GM21515 (cell line): ENCODE data around the gene EPB41.
"Not testable (repeated sequence)": the region's sequence is repeated elsewhere in the genome, so short reads cannot be mapped to it uniquely, and the experiment has no call there.

Experiments used
- ATAC-seq: cut with Tn5 transposase; IDR thresholded peaks from one replicate; pipeline ENCODE4 v1.9.1; 2021; ENCODE audit not compliant: unreplicated experiment

EPB41 gene

GRCh38 chr1:29094433-29094832 is 180.1 kb downstream of the EPB41 start:
- no peak for ATAC-seq

DNA sequence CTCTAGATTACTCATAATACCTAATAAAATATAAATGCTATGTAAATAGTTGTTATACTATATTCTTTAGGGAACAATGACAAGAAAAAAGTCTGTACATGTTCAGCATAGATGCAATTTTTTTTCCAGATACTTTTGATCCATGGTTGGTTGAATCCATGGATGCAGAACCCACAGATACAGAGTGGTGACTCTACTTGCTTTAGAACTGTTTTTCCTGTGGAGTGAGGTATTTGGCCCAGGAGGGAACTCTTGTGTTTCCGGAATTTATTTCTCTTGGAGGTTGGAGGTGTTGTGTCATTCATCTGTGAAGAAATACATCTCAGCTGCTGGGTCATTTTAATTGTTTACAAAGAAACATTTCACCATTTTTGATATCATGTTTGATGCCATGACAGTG is 180.6 kb downstream of the EPB41 start:
- no peak for ATAC-seq

DNA sequence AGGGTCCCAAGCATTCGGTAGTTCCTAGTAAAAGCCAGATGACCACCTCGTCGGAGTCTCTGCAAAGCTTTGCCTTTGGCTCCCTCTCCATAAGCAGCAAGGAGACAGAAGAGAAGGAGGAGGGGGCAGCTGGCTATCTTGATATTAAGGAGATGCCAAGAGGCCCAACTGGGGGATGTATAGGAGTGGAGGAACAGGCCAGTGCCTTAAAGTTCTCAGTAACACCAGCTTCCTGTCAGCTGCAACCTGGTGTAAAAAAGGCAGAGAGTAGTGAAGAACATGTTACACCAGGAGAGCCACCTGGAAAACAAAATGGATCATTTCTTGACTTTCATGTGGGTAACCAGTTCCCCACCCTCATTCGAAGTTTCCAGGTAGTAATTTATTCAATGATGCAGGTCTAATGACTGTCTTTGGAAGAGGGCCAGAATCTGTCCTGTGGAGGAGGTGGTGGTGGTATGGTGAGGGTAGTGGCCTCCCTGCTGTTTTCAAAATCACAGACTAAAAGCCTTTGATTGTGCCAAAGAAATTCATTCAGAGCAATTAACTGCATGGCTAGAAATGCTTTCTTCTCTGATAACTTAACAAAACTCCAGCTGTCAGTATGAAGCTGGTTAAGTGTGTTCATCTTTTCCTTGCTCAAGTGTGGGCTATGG is 182.0 kb downstream of the EPB41 start:
- no peak for ATAC-seq

DNA sequence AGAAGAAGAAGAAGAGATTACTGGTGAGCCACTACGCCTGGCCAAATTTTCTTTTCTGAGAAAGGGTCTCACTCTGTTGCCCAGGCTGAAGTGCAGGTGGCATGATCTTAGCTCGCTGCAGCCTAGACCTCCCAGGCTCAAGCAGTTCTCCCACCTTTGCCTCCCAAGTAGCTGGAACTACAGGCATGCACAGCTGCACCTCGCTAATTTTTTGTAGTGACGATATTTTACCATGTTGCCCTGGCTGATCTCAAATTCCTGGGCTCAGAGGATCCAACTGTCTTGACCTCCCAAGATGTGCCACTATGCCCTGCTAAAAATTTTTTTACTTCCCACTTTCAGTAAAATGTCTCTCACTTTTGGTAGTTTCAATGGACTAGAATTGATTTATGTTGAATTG is 184.9 kb downstream of the EPB41 start:
- ATAC-seq: no peak

DNA sequence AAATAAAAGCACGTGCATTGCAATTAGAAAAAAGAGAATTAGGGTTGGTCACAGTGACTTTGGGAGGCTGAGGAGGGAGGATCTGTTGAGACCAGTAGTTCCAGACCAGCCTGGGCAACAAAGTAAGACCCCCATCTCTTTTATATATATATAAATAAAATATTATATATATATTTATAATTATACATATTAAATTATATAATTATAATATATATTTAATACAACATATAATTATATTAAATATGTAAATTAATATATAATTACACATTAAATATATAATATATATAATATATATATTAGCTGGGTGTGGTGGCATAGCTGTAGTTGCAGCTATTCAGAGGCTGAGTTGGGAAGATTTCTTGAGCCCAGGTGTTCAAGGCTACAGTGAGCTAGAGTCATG is 186.1 kb downstream of the EPB41 start:
- no peak for ATAC-seq

- no peak for ATAC-seq
These were observed 191.5 kb downstream of the EPB41 start for GRCh38 chr1:29105822-29106221.

GRCh38 chr1:29108041-29108440 is 193.7 kb downstream of the EPB41 start:
- not testable (repeated sequence) for ATAC-seq

GRCh38 chr1:29112705-29113412 is 198.5 kb downstream of the EPB41 start:
- no peak for ATAC-seq

- ATAC-seq: no peak
These were observed 199.2 kb downstream of the EPB41 start for GRCh38 chr1:29113413-29114117.

DNA sequence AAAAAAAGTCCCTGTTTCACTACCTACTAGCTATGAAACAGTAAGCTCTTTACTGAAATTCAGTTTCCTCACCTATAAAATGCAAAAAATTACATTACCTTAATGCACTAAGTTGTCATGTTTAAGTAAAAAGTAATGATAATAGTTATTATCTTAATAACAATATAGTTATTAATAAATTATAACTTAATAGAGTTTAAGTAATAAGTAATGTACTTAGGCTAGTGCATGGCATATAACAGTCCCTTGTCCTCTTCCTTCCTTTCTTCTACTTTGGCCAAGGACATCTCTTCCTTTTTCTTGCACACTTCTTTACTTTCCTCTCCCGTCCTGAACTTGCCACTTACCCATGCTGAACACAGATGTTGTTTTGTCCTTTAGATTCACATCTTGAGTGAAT is 200.3 kb downstream of the EPB41 start:
- no peak for ATAC-seq

GRCh38 chr1:29117381-29117780 is 203.0 kb downstream of the EPB41 start:
- ATAC-seq: no peak

- no peak for ATAC-seq
These were observed 205.0 kb downstream of the EPB41 start for GRCh38 chr1:29119121-29119929.

GRCh38 chr1:29120367-29120766 is 206.0 kb downstream of the EPB41 start:
- ATAC-seq: no peak

GRCh38 chr1:29120947-29121485 is 206.6 kb downstream of the EPB41 start:
- ATAC-seq: no peak

DNA sequence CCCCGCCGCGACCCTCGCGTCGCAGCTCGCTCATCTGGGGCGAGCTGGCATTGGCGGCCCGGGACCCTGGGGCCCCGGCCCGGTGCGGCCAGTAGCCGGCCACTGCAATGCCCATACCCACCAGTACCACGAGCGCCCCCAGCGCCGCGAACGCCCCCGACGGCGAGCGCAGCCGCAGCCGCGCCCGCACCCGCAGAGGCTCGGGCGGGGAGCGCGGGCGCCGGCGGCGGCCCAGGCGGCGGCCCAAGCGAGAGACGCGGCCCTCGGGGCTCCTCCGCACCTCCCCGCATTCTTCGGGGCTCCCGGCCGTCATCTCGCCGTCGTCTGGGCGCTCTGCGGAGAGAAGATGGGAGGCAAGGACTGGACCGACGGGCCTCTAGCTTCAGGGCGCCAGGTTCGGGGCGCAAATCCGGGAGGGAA is 207.2 kb downstream of the EPB41 start:
- no peak for ATAC-seq

DNA sequence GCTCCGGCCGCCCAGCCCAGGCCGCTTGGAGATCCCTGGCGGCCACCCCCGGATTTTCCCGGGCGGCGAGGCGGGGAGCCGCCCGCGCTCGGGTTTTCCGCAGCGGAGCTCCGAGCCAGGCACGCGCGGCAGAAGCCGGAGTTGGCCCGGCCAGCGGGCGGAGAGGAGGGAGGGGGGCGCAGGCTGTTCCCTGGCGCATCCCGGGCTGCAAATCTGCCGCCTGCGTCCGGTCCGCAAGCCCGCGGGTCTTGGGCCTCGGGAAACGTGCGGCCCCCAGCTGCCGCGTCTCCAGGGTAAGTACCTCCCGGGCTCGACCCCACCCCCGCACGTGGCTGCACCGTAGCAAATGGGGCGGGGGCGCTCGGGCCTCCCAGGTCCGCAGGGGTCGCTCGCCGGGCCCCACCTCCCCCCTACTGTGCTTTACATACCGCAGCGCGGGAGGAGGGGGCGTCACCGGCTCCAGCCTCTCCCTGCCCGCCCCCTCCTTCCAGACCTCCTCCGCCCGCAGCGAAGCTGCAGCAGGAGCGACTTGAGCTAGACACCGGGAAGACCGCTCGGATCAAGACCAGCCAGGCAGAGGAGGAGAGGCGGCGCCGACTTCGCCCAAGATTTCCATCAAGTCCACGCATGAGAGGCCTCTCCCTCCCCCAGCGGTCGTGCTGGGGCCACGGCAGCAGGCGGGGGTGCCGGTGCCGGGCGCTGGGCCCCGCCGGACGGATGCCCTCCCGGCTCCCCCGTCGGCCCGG is 207.7 kb downstream of the EPB41 start:
- ATAC-seq: no peak

- ATAC-seq: no peak
These were observed 208.3 kb downstream of the EPB41 start for GRCh38 chr1:29122682-29123052.

- ATAC-seq: no peak
These were observed 208.9 kb downstream of the EPB41 start for GRCh38 chr1:29123053-29123886.

DNA sequence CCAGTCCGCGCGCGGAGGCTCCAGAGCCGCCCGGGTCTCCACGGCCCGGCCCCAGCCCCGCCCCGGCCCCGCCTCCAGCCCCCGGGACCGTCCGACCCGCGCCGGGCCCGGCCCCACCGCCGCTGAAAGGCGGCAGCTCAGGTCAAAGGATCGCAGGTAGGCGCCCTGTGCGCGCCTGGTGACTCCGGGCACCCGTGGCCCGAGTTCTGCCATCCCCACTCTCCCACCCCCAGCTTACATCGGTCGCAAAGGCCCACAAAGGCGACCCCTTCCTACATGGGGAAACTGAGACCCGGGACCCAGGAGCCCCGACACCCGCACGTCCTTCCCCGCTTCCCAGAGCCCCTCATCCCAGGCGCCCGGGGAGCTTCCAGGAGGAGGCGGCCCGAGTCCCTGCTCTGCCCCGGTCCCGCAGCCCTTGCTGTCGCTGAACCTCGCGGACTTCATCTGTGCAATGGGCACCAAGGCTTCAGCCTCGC is 209.6 kb downstream of the EPB41 start, which contains the start of gene TMEM200B:
Gene TMEM200B, minus strand, starts transcription at position 17 of the 479 bp plus-strand sequence. CDS start 2,075 bp downstream, outside the sequence.
- ATAC-seq: no peak
